ENCODE measurements around the gene ZSCAN5B. TPM values are rescaled to one million over a fixed set of nuclear protein-coding genes. Genes with fewer than 3 reads are reported as not detected.

The ZSCAN5B gene
- total and polyA plus RNA-seq, 2 of the 13 experiments (the other 11 are each of a cell fraction or from before 2014, with no cell fraction given): not detected

- no peak for TF ChIP-seq ESRRA (CRISPR knock-in tag; IDR thresholded peaks at IDR 0.05; ENCODE audit: low read depth)
- TF ChIP-seq ZUFSP (CRISPR knock-in tag; IDR thresholded peaks at IDR 0.05; ENCODE audit: borderline replicate concordance): no peak
- TF ChIP-seq TP53 (CRISPR knock-in tag; conservative IDR thresholded peaks at IDR 0.05): no peak
- TF ChIP-seq HIVEP1 (CRISPR knock-in tag; IDR thresholded peaks at IDR 0.05): no peak
- no peak for TF ChIP-seq ZNF34 (CRISPR knock-in tag; IDR thresholded peaks at IDR 0.05; ENCODE audit: borderline replicate concordance)
- TF ChIP-seq ZHX1 (CRISPR knock-in tag; IDR thresholded peaks at IDR 0.05; ENCODE audit: low read depth): no peak
- TF ChIP-seq RERE (CRISPR knock-in tag; IDR thresholded peaks at IDR 0.05; ENCODE audit: low read depth): no peak
- TF ChIP-seq STAT6 (CRISPR knock-in tag; IDR thresholded peaks at IDR 0.05; ENCODE audit: borderline replicate concordance): no peak
- no peak for TF ChIP-seq SMAD9 (CRISPR knock-in tag; IDR thresholded peaks at IDR 0.05)
- TF ChIP-seq ZFP36 (IDR thresholded peaks at IDR 0.05; ENCODE audit: borderline replicate concordance, low read depth, low read length, partially characterized antibody): no peak
- TF ChIP-seq PRDM15 (CRISPR knock-in tag; IDR thresholded peaks at IDR 0.05): no peak
- TF ChIP-seq ZNF720 (CRISPR knock-in tag; IDR thresholded peaks at IDR 0.05): no peak
These were observed 27.3 kb downstream of the ZSCAN5B start (continued) for GRCh38 chr19:56170261-56170660.
